GM10248 (cell line): ENCODE results near the gene RNF187.

Source experiments
- CTCF ChIA-PET: fragments of 300-600 bp; sonication (Branson Sonifier 250); formaldehyde crosslinking; extraction: SDS; loops from one replicate; lab custom pipeline; 2021; ENCODE audit warnings: antibody characterized with exemption; lab: Yijun Ruan, JAX
- POLR2A ChIA-PET: fragments of 350-650 bp; sonication (Branson Sonifier 250); formaldehyde crosslinking; extraction: SDS; loops from one replicate; lab custom pipeline; 2020; ENCODE audit warnings: antibody characterized with exemption; lab: Yijun Ruan, JAX
- DNase-seq: peaks from one replicate; pipeline ENCODE4 v3.0.0; 2012; ENCODE audit errors: extremely low spot score
- CTCF ChIP-seq: IDR thresholded peaks from 2 replicates; pipeline ENCODE4 v1.5.1; 2012; ENCODE audit warnings: mild to moderate bottlenecking, low read depth; ENCODE audit errors: extremely low read depth, missing control alignments, control extremely low read depth

RNF187 gene

GRCh38 chr1:228527596-228527995, 40.4 kb downstream of the RNF187 start:
- ChIA-PET POLR2A (no interaction called here), CTCF (no interaction called here)
- DNase-seq, result no peak
- no peak for TF ChIP-seq CTCF

- CTCF ChIA-PET, result no interaction called here
- no peak for DNase-seq
- no peak for TF ChIP-seq CTCF
- POLR2A ChIA-PET, result no interaction called here
Measured at GRCh38 chr1:228528612-228529011, 41.4 kb downstream of the RNF187 start.

DNA sequence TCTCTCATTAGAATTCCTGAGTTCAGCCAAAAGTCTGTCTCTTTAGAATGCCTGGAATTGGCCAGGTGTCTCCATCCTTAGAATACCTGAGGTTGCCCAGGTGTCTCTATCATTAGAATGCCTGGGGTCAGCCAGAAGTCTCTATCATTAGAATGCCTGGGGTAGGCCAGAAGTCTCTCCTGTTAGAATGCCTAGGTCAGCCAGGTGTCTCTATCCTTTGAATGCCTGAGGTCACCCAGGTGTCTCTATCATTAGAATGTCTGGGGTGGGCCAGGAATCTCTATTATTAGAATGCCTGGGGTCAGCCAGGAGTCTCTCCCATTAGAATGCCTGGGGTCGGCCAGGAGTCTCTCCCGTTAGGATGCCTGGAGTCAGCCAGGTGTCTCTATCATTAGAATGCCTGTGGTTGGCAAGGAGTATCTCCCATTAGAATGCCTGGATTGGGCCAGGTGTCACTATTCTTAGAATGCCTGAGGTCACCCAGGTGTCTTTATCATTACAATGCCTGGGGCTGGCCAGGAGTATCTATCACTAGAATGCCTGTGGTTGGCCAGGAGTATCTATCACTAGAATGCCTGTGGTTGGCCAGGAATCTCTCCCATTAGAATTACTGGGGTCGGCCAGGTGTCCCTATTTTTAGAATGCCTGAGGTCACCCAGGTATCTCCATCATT, 43.0 kb downstream of the RNF187 start:
- no peak for TF ChIP-seq CTCF
- DNase-seq, result no peak
- POLR2A ChIA-PET, result no interaction called here
- CTCF ChIA-PET, result no interaction called here

- TF ChIP-seq CTCF, result no peak
- no peak for DNase-seq
- ChIA-PET CTCF (no interaction called here), POLR2A (no interaction called here)
Measured at GRCh38 chr1:228530951-228531731, 44.0 kb downstream of the RNF187 start.

DNA sequence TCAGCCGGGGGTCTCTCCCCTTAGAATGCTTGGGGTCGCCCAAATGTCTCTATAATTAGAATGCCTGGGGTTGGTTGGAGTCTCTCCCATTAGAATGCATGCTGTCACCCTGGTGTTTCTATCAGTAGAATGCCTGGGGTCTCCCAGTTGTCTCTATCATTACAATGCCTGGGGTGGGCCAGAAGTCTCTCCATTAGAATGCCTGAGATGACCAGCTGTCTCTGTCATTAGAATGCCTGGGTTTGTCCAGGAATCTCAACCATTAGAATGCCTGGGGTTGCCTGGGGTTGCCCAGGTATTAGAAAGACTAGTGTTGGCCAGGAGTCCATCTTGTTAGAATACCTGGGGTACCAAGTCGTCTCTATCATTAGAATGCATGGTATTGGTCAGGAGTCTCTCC, 51.6 kb downstream of the RNF187 start:
- ChIA-PET POLR2A (no interaction called here), CTCF (no interaction called here)
- TF ChIP-seq CTCF, result no peak
- DNase-seq, result no peak

- DNase-seq, result no peak
- ChIA-PET POLR2A (no interaction called here), CTCF (no interaction called here)
- no peak for TF ChIP-seq CTCF
Measured at GRCh38 chr1:228540161-228540917, 53.2 kb downstream of the RNF187 start.
